GM12878 (cell line): Measurements from ENCODE around the gene ZNF777.

Experiments used
- CREM ChIP-seq: IDR thresholded peaks from 2 replicates; pipeline ENCODE4 v1.6.1; 2014; ENCODE audit warnings: antibody characterized with exemption, low read depth
- GABPA ChIP-seq: IDR thresholded peaks from 2 replicates; pipeline ENCODE4 v1.6.1; 2014; ENCODE audit warnings: antibody characterized with exemption, low read depth, mild to moderate bottlenecking, inconsistent platforms
- MXI1 ChIP-seq: fragments of 150-350 bp; IDR thresholded peaks from 2 replicates; pipeline ENCODE4 v1.6.1; 2011; ENCODE audit warnings: low read depth, mild to moderate bottlenecking, inconsistent platforms, low read length, improper control_type of control experiment
- NFXL1 ChIP-seq: fragments of 450-650 bp; IDR thresholded peaks from 2 replicates; pipeline ENCODE4 v1.6.1; 2017; ENCODE audit warnings: antibody characterized with exemption, mild to moderate bottlenecking, borderline replicate concordance
- POLR2A ChIP-seq: IDR thresholded peaks from 2 replicates; pipeline ENCODE4 v1.6.1; 2011; ENCODE audit warnings: low read depth, mild to moderate bottlenecking, low read length
- POLR2AphosphoS2 ChIP-seq: IDR thresholded peaks from 2 replicates; pipeline ENCODE4 v1.6.1; 2011; ENCODE audit warnings: low read depth, mild to moderate bottlenecking, low read length, improper control_type of control experiment, moderate library complexity

GRCh38 chr7:149505551-149505950, 44.7 kb upstream of the ZNF777 start:
- no peak for TF ChIP-seq POLR2AphosphoS2
- no peak for TF ChIP-seq POLR2A
- TF ChIP-seq MXI1, result no peak
- no peak for TF ChIP-seq GABPA
- no peak for TF ChIP-seq CREM
- TF ChIP-seq NFXL1, result no peak
